Measurements from ENCODE around the gene TMEM208. TPM values are rescaled to one million over a fixed set of nuclear protein-coding genes. Genes with fewer than 3 reads are reported as not detected.

The TMEM208 gene
- total and polyA plus RNA-seq, 2 of the 13 experiments (the other 11 are each of a cell fraction or from before 2014, with no cell fraction given) = 58.8 to 72.9 TPM

DNA sequence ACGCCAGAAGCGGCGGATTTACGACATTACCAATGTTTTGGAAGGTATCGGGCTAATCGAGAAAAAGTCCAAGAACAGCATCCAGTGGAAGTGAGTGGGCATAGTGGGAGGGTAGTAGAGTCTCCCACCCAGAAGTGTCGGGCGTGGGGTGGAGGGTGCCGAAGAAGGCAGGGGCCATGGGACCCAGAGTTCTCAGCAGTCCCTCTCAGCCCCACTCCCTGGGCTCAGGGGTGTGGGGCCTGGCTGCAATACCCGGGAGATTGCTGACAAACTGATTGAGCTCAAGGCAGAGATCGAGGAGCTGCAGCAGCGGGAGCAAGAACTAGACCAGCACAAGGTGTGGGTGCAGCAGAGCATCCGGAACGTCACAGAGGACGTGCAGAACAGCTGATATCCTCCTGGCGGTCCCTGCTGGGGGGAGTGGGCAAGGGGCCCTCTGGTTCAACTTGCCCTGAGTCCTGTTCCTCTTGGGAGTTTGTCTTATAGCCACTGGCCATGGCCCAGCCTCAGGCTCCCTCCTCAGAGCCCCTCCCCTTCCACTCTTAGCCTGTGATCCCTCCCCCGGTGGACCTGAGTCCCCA is 34.1 kb upstream of the TMEM208 start (continued):
- TF ChIP-seq, protein P1, sequence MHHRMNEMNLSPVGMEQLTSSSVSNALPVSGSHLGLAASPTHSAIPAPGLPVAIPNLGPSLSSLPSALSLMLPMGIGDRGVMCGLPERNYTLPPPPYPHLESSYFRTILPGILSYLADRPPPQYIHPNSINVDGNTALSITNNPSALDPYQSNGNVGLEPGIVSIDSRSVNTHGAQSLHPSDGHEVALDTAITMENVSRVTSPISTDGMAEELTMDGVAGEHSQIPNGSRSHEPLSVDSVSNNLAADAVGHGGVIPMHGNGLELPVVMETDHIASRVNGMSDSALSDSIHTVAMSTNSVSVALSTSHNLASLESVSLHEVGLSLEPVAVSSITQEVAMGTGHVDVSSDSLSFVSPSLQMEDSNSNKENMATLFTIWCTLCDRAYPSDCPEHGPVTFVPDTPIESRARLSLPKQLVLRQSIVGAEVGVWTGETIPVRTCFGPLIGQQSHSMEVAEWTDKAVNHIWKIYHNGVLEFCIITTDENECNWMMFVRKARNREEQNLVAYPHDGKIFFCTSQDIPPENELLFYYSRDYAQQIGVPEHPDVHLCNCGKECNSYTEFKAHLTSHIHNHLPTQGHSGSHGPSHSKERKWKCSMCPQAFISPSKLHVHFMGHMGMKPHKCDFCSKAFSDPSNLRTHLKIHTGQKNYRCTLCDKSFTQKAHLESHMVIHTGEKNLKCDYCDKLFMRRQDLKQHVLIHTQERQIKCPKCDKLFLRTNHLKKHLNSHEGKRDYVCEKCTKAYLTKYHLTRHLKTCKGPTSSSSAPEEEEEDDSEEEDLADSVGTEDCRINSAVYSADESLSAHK (CRISPR knock-in tag; IDR thresholded peaks at IDR 0.05; ENCODE audit: borderline replicate concordance) = no peak
- TF ChIP-seq MED1 (CRISPR knock-in tag; IDR thresholded peaks at IDR 0.05) = no peak
- TF ChIP-seq SALL1 (CRISPR knock-in tag; IDR thresholded peaks at IDR 0.05) = 0 out of 2 replicates have a peak, but pooled peaks have one; percentile 16
- no peak for TF ChIP-seq NR2C2 (CRISPR knock-in tag; IDR thresholded peaks at IDR 0.05; ENCODE audit: borderline replicate concordance)
- TF ChIP-seq MYC (CRISPR knock-in tag; IDR thresholded peaks at IDR 0.05; ENCODE audit: borderline replicate concordance) = no peak
- TF ChIP-seq CREB3 (CRISPR knock-in tag; IDR thresholded peaks at IDR 0.05) = no peak
- TF ChIP-seq PHB2 (IDR thresholded peaks at IDR 0.05; ENCODE audit: partially characterized antibody) = no peak
- no peak for TF ChIP-seq PLRG1 (conservative IDR thresholded peaks at IDR 0.05)
- TF ChIP-seq, protein P2, sequence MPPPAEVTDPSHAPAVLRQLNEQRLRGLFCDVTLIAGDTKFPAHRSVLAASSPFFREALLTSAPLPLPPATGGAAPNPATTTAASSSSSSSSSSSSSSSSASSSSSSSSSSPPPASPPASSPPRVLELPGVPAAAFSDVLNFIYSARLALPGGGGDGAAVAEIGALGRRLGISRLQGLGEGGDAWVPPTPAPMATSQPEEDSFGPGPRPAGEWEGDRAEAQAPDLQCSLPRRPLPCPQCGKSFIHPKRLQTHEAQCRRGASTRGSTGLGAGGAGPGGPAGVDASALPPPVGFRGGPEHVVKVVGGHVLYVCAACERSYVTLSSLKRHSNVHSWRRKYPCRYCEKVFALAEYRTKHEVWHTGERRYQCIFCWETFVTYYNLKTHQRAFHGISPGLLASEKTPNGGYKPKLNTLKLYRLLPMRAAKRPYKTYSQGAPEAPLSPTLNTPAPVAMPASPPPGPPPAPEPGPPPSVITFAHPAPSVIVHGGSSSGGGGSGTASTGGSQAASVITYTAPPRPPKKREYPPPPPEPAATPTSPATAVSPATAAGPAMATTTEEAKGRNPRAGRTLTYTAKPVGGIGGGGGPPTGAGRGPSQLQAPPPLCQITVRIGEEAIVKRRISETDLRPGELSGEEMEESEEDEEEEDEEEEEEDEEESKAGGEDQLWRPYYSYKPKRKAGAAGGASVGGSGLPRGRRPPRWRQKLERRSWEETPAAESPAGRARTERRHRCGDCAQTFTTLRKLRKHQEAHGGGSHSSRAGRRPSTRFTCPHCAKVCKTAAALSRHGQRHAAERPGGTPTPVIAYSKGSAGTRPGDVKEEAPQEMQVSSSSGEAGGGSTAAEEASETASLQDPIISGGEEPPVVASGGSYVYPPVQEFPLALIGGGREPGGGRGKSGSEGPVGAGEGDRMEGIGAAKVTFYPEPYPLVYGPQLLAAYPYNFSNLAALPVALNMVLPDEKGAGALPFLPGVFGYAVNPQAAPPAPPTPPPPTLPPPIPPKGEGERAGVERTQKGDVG (CRISPR knock-in tag; IDR thresholded peaks at IDR 0.05; ENCODE audit: borderline replicate concordance) = no peak
- TF ChIP-seq, protein P3, sequence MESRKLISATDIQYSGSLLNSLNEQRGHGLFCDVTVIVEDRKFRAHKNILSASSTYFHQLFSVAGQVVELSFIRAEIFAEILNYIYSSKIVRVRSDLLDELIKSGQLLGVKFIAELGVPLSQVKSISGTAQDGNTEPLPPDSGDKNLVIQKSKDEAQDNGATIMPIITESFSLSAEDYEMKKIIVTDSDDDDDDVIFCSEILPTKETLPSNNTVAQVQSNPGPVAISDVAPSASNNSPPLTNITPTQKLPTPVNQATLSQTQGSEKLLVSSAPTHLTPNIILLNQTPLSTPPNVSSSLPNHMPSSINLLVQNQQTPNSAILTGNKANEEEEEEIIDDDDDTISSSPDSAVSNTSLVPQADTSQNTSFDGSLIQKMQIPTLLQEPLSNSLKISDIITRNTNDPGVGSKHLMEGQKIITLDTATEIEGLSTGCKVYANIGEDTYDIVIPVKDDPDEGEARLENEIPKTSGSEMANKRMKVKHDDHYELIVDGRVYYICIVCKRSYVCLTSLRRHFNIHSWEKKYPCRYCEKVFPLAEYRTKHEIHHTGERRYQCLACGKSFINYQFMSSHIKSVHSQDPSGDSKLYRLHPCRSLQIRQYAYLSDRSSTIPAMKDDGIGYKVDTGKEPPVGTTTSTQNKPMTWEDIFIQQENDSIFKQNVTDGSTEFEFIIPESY (CRISPR knock-in tag; IDR thresholded peaks at IDR 0.05) = 0 out of 2 replicates have a peak, but pooled peaks have one; percentile 8
- TF ChIP-seq ZNF337 (CRISPR knock-in tag; IDR thresholded peaks at IDR 0.05; ENCODE audit: borderline replicate concordance, low read depth) = no peak
- TF ChIP-seq FOXO1 (CRISPR knock-in tag; IDR thresholded peaks at IDR 0.05) = no peak
- TF ChIP-seq ZNF367 (CRISPR knock-in tag; IDR thresholded peaks at IDR 0.05; ENCODE audit: borderline replicate concordance) = 0 out of 2 replicates have a peak, but pooled peaks have one; percentile 41
- TF ChIP-seq NFIB (CRISPR knock-in tag; IDR thresholded peaks at IDR 0.05; ENCODE audit: borderline replicate concordance) = no peak
- TF ChIP-seq ZNF839 (CRISPR knock-in tag; IDR thresholded peaks at IDR 0.05; ENCODE audit: borderline replicate concordance) = peak; percentile 81; the same call in 1 of the 2 replicates
- no peak for TF ChIP-seq CREM (IDR thresholded peaks at IDR 0.05)
- peak; percentile 4; the same call in 1 of the 2 replicates for TF ChIP-seq CREM (CRISPR knock-in tag; IDR thresholded peaks at IDR 0.05)

Measured in HepG2 (cell line).